HepG2 (cell line): ENCODE data around the gene GPSM1. TPM values are rescaled to one million over a fixed set of nuclear protein-coding genes. Genes with fewer than 3 reads are reported as not detected.

ENCODE experiments used
- CAMTA2 ChIP-seq: sonication (generic); formaldehyde crosslinking; IDR thresholded peaks from 2 replicates; pipeline ENCODE4 v1.4.0; 2020; ENCODE audit warnings: mild to moderate bottlenecking, missing genetic modification reagents, borderline replicate concordance
- CBX1 ChIP-seq: IDR thresholded peaks from one replicate; pipeline ENCODE4 v1.6.1; 2016; ENCODE audit warnings: antibody characterized with exemption, low read depth
- CEBPB ChIP-seq: IDR thresholded peaks from 2 replicates; pipeline ENCODE4 v1.6.1; 2011; ENCODE audit warnings: low read depth, low read length, improper control_type of control experiment, borderline replicate concordance
- DPF2 ChIP-seq: sonication (generic); formaldehyde crosslinking; IDR thresholded peaks from 2 replicates; pipeline ENCODE4 v1.4.0; 2020; ENCODE audit warnings: mild to moderate bottlenecking, low read depth, missing genetic modification reagents, borderline replicate concordance
- FLYWCH1 ChIP-seq: sonication (generic); formaldehyde crosslinking; IDR thresholded peaks from 2 replicates; pipeline ENCODE4 v1.8.1; 2023; ENCODE audit warnings: mild to moderate bottlenecking, missing genetic modification reagents
- KDM5B ChIP-seq: sonication (generic); formaldehyde crosslinking; IDR thresholded peaks from 2 replicates; pipeline ENCODE4 v1.4.0; 2020; ENCODE audit warnings: missing genetic modification reagents, mild to moderate bottlenecking, borderline replicate concordance
- MTA3 ChIP-seq: sonication (generic); formaldehyde crosslinking; IDR thresholded peaks from 2 replicates; pipeline ENCODE4 v1.4.0; 2020; ENCODE audit warnings: missing genetic modification reagents
- PITX1 ChIP-seq: sonication (generic); formaldehyde crosslinking; IDR thresholded peaks from 2 replicates; pipeline ENCODE4 v1.5.1; 2020; ENCODE audit warnings: mild to moderate bottlenecking, missing genetic modification reagents
- RFX5 ChIP-seq: IDR thresholded peaks from 2 replicates; pipeline ENCODE4 v1.6.1; 2011; ENCODE audit warnings: low read depth, low read length, improper control_type of control experiment
- SIN3A ChIP-seq: IDR thresholded peaks from 2 replicates; pipeline ENCODE4 v1.6.1; 2011; ENCODE audit warnings: low read depth, mild to moderate bottlenecking, control low read depth, low read length, borderline replicate concordance
- SKI ChIP-seq: fragments of 450-650 bp; IDR thresholded peaks from one replicate; pipeline ENCODE4 v1.6.1; 2018; ENCODE audit warnings: mild to moderate bottlenecking; ENCODE audit not compliant: partially characterized antibody
- SKIL ChIP-seq: sonication (generic); formaldehyde crosslinking; IDR thresholded peaks from 2 replicates; pipeline ENCODE4 v1.8.0; 2022; ENCODE audit warnings: missing genetic modification reagents, mild to moderate bottlenecking, moderate library complexity, borderline replicate concordance
- TMF1 ChIP-seq: sonication (generic); formaldehyde crosslinking; IDR thresholded peaks from 2 replicates; pipeline ENCODE4 v1.8.1; 2022; ENCODE audit warnings: low read depth, missing genetic modification reagents
- YEATS2 ChIP-seq: sonication (generic); formaldehyde crosslinking; IDR thresholded peaks from 2 replicates; pipeline ENCODE4 v1.4.0; 2020; ENCODE audit warnings: missing genetic modification reagents, borderline replicate concordance
- ZNF136 ChIP-seq: sonication (generic); formaldehyde crosslinking; IDR thresholded peaks from 2 replicates; pipeline ENCODE4 v1.8.1; 2022; ENCODE audit warnings: low read depth, mild to moderate bottlenecking, moderate library complexity, missing genetic modification reagents
- ZNF180 ChIP-seq: sonication (generic); formaldehyde crosslinking; IDR thresholded peaks from 2 replicates; pipeline ENCODE4 v1.4.0; 2020; ENCODE audit warnings: low read depth, missing genetic modification reagents, borderline replicate concordance
- ZNF326 ChIP-seq: sonication (generic); formaldehyde crosslinking; IDR thresholded peaks from 2 replicates; pipeline ENCODE4 v1.4.0; 2020; ENCODE audit warnings: missing genetic modification reagents, borderline replicate concordance
- ZNF468 ChIP-seq: sonication (generic); formaldehyde crosslinking; IDR thresholded peaks from 2 replicates; pipeline ENCODE4 v1.8.0; 2022; ENCODE audit warnings: mild to moderate bottlenecking, moderate library complexity, missing genetic modification reagents
- ZNF75D ChIP-seq: sonication (generic); formaldehyde crosslinking; IDR thresholded peaks from 2 replicates; pipeline ENCODE4 v1.8.1; 2023; ENCODE audit warnings: missing genetic modification reagents, mild to moderate bottlenecking, borderline replicate concordance
- ZSCAN25 ChIP-seq: sonication (generic); formaldehyde crosslinking; IDR thresholded peaks from 2 replicates; pipeline ENCODE4 v1.8.0; 2022; ENCODE audit warnings: mild to moderate bottlenecking, missing genetic modification reagents
- polyA plus RNA-seq, 8 experiments: library from polyadenylated mRNA; depleted of rRNA in 3 of 8; stranded (reverse) in 7 of 8; unstranded in 1 of 8; fragments of >200 nt; fragmentation: Illumina TruSeq in 4 of 8; extraction: Trizol in 4 of 8; gene quantifications; 2 replicates each; pipeline versions ENCODE4 v1.2.1 to v1.2.3, GENCODE V29; 2011 to 2016; ENCODE audit warnings: low read depth in 4 of 8, missing spikeins in 1 of 8, mixed read lengths in 1 of 8; ENCODE audit not compliant: insufficient read depth in 1 of 8
- total RNA-seq, 5 experiments: library from RNA; depleted of rRNA; stranded (reverse); fragments of >200 nt; fragmentation: Illumina TruSeq; extraction: Trizol; gene quantifications; 2 replicates each; pipeline ENCODE4 v1.2.3, GENCODE V29; 2016; ENCODE audit warnings: low read depth in 1 of 5
- TF ChIP-seq, protein P1 (sequence below): sonication (generic); formaldehyde crosslinking; IDR thresholded peaks from 2 replicates; pipeline ENCODE4 v1.9.0; 2021; ENCODE audit warnings: missing genetic modification reagents, borderline replicate concordance
- TF ChIP-seq, protein P2 (sequence below): sonication (generic); formaldehyde crosslinking; IDR thresholded peaks from 2 replicates; pipeline ENCODE4 v1.8.1; 2023; ENCODE audit warnings: mild to moderate bottlenecking, inconsistent platforms, moderate library complexity, missing genetic modification reagents, borderline replicate concordance
- TF ChIP-seq, protein P3 (sequence below): sonication (generic); formaldehyde crosslinking; IDR thresholded peaks from 2 replicates; pipeline ENCODE4 v1.4.0; 2020; ENCODE audit warnings: missing genetic modification reagents

Gene GPSM1
- total and polyA plus RNA-seq, 2 of the 13 experiments (the other 11 are each of a cell fraction or from before 2014, with no cell fraction given) = 1.0 to 2.4 TPM

DNA sequence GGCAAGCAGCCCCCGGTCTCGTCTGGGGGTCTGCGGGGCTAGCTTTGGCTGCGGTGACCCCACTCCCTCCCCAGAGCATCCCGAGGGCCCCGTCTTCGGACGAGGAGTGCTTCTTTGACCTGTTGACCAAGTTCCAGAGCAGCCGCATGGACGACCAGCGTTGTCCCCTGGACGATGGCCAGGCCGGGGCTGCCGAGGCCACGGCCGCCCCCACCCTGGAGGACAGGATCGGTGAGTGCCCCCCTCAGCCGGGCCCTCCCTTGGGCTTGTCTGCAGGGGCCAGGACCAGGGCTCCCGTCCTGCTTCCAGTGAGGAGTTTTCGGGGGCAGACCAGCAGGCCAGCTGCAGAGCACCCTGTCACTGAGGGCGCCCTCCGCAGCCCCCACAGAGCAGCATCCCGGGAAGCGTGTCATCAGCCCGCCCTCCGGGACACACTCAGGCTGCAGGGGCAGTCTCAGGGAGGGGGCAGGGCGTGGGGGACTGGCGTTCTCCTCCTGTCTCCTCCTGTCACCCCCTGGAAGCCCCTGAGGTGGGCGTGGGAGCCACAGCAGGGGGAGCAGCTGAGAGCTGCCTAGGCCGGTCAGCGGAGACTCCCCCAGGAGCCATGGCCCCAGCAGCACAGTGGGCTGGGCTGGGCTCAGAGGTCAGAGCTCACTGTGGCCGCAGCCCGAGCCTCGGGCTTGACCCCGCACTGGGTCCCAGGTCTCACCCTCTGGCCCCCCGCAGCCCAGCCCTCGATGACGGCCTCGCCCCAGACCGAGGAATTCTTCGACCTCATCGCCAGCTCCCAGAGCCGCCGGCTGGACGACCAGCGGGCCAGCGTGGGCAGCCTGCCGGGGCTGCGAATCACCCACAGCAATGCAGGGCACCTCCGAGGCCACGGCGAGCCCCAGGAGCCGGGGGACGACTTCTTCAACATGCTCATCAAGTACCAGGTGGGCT is 28.5 kb downstream of the GPSM1 start (continued):
- no peak; the same call in 1 of the 2 replicates for TF ChIP-seq SKIL (CRISPR knock-in tag)
- TF ChIP-seq TMF1 = peak; percentile 38; the same call in 1 of the 2 replicates
- TF ChIP-seq CAMTA2 (CRISPR knock-in tag) = no peak
- no peak for TF ChIP-seq SKI
- no peak for TF ChIP-seq DPF2 (CRISPR knock-in tag)
- TF ChIP-seq PITX1 (CRISPR knock-in tag) = no peak
- TF ChIP-seq, protein P1, sequence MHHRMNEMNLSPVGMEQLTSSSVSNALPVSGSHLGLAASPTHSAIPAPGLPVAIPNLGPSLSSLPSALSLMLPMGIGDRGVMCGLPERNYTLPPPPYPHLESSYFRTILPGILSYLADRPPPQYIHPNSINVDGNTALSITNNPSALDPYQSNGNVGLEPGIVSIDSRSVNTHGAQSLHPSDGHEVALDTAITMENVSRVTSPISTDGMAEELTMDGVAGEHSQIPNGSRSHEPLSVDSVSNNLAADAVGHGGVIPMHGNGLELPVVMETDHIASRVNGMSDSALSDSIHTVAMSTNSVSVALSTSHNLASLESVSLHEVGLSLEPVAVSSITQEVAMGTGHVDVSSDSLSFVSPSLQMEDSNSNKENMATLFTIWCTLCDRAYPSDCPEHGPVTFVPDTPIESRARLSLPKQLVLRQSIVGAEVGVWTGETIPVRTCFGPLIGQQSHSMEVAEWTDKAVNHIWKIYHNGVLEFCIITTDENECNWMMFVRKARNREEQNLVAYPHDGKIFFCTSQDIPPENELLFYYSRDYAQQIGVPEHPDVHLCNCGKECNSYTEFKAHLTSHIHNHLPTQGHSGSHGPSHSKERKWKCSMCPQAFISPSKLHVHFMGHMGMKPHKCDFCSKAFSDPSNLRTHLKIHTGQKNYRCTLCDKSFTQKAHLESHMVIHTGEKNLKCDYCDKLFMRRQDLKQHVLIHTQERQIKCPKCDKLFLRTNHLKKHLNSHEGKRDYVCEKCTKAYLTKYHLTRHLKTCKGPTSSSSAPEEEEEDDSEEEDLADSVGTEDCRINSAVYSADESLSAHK = no peak
- TF ChIP-seq YEATS2 = no peak
- TF ChIP-seq KDM5B (CRISPR knock-in tag) = peak; percentile 37; the same call in 1 of the 2 replicates
- TF ChIP-seq ZNF180 (CRISPR knock-in tag) = no peak
- no peak for TF ChIP-seq MTA3
- TF ChIP-seq ZNF468 (CRISPR knock-in tag) = no peak
- TF ChIP-seq, protein P2, sequence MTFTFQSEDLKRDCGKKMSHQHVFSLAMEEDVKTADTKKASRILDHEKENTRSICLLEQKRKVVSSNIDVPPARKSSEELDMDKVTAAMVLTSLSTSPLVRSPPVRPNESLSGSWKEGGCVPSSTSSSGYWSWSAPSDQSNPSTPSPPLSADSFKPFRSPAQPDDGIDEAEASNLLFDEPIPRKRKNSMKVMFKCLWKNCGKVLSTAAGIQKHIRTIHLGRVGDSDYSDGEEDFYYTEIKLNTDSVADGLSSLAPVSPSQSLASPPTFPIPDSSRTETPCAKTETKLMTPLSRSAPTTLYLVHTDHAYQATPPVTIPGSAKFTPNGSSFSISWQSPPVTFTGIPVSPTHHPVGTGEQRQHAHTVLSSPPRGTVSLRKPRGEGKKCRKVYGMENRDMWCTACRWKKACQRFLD (CRISPR knock-in tag) = no peak
- TF ChIP-seq, protein P3, sequence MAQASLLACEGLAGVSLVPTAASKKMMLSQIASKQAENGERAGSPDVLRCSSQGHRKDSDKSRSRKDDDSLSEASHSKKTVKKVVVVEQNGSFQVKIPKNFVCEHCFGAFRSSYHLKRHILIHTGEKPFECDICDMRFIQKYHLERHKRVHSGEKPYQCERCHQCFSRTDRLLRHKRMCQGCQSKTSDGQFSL (CRISPR knock-in tag) = no peak
- no peak for TF ChIP-seq CBX1
- TF ChIP-seq ZNF326 = no peak
- TF ChIP-seq CEBPB = no peak
- TF ChIP-seq ZSCAN25 (CRISPR knock-in tag) = peak; percentile 98
- TF ChIP-seq FLYWCH1 = no peak
- no peak for TF ChIP-seq ZNF75D (CRISPR knock-in tag)
- no peak for TF ChIP-seq RFX5
- TF ChIP-seq ZNF136 = no peak
- no peak for TF ChIP-seq SIN3A
